GM19397 (cell line): ENCODE results near the gene LRRC37A2.
"Not testable (repeated sequence)": the region's sequence is repeated elsewhere in the genome, so short reads cannot be mapped to it uniquely, and the experiment has no call there.

Experiments used
- ATAC-seq: cut with Tn5 transposase; IDR thresholded peaks from one replicate; pipeline ENCODE4 v1.9.1; 2021; ENCODE audit warnings: mild to moderate bottlenecking, moderate library complexity; ENCODE audit not compliant: unreplicated experiment

LRRC37A2 gene

DNA sequence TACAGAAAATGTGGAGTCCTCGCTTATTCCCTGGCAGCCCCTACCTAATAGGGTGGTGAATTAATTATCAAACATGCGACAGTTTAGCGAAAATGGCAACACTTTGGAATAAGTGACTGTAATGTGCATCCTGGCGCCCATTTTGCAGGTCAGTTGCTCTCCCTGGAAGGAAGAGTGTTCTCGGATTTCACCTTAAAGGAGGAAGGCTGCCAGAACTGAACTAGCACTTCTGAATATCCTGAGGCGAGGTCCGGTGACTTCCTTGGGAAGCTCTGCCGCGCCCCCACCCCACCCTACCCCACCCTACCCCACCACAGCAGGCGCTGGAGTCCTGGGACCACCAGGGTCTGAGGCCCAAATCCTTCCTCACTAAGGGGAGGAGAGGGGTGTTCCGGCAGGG, at the start of gene LRRC37A2:
TSS of gene LRRC37A2 (plus strand) at position 301 of the 400 bp plus-strand sequence. CDS start 245 bp downstream, outside the sequence.
- not testable (repeated sequence) for ATAC-seq

DNA sequence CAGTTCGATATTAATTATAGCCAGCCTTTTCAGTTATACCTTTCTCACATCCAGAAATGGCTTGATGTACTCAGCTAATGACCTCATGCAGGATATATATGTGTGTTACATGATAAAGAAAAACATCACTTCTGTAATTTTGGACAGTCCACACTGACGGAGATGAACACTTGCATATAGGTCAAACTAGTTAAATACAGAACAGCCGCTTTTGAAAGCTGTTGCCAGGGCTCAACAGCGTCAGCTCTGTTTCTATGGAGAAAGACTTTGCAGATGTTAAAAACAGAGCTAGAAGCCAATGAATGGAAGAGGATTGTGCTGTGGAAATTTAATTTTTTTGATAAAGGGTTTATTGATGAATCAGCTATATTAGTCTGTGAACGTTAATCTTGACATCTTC, 44.6 kb upstream of the LRRC37A2 start:
- not testable (repeated sequence) for ATAC-seq

DNA sequence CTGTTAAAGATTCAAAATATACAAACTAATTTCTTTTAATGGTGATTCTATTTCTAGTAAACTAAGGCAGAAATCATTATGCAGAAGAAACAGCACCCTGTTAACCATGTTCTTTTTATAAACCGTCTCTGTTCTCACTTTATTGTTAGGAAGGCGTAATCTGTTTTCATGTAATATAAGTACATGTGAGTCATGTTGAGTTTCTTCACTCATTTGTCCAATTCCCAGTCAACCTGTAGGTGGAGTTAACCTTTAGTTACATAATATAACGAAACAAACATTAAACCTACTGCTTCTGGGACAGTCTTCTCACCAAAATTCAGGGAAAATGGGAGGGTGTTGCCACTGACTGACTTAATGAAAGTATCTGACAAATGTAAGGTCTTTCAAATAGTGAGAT, 37.8 kb upstream of the LRRC37A2 start:
- not testable (repeated sequence) for ATAC-seq

DNA sequence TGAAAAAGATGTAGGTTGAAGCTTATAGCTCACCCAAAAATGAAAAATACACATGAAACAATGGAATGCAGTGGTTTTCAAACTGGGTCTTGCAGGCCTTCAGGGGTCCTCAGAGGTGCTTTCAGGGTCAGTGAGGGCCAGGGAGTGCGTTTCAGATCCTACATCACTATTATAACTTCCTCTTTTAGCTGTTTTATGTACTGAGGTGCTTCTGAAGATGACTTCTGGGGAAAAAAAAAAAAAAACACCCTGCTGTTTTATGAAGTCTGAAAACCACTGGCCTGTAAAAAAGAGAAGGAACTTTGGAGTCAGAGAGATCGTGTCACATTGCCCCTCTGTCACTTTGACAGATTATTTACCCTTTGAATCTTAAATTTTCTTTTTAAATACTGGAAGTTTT, 36.7 kb upstream of the LRRC37A2 start:
- ATAC-seq: not testable (repeated sequence)

DNA sequence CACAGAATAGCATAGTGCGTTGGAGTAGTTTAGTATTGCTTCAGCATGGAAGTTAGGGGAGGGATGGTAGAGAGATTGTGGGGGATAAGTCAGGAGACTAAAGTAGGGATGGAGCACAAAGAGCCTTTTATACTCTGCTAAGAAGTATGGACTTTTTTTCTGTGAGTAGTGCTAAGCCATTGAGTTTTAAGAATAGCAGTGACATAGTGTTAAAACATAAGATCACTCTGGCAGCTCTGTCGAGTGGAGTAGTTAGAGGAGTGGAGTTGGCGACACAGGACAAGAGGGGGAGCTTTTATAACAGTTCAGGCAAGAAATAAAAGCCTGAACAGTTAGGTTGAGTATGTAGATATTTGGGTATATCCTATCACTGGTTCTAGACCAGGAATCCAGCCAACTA, 33.4 kb upstream of the LRRC37A2 start:
- ATAC-seq: not testable (repeated sequence)

DNA sequence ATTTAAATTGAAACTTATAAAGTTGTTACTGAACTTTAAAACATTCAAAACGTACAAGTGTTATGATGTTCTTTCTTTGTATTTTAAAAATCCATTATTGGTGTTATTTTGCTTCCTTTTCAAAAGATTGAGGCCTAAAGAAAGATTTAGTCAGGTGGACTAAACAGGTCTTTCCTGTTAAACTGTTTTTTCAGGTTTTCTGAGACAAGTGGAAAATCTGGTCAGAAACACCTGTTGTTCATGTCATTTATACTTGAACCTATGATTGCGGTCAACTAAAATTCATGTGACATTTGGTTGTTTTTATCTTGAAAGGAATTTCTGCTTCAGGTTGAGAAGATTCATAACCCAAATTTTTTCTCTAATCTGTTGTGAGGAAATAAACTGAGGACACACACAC, 31.0 kb upstream of the LRRC37A2 start:
- ATAC-seq: not testable (repeated sequence)

DNA sequence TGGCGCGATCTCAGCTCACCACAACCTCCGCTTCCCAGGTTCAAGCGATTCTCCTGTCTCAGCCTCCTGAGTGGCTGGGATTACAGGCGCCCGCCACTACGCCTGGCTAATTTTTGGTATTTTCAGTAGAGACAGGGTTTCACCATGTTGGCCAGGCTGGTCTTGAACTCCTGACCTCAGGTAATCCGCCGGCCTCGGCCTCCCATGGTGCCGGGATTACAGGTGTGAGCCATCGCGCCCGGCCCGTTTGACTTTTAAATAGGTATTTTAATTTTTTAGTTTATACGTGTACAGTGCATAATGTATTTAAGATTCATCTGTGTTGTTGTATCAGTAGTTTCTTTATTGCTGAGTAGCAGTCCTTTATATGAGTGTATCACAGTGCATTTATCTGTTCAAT, 20.2 kb upstream of the LRRC37A2 start:
- ATAC-seq: not testable (repeated sequence)

DNA sequence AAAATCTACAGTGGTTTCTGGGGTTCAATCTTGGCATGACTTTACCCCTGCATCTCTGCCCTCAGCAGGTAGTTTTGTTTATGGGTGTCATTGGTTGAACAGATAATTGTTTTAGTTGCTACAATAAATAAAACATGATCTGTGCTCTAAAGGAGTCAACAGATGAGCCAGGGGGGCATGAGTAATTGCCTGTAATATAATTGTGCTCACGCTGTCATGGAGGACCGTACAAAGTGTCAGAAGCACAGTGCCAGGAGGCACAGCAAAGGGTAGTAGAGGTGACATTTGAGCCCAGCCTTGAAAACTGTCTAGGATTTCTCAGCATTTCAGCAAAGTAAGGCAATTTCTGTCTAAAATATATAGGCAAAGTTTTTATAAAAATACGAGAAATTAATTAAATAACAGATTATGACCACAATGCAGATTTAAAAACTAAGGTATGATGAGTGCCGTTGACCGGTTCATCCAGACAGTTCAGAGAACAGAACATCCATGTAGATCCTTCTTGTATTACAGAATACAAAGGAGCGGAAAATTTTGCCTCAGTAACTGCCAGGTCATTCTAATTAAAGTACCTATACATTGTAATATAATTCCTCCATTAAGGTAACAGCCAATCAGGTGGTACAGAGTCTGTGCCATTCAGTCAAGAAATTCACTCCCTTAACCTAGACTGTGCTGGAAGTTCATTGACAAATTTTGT, 12.7 kb upstream of the LRRC37A2 start:
- ATAC-seq: not testable (repeated sequence)

DNA sequence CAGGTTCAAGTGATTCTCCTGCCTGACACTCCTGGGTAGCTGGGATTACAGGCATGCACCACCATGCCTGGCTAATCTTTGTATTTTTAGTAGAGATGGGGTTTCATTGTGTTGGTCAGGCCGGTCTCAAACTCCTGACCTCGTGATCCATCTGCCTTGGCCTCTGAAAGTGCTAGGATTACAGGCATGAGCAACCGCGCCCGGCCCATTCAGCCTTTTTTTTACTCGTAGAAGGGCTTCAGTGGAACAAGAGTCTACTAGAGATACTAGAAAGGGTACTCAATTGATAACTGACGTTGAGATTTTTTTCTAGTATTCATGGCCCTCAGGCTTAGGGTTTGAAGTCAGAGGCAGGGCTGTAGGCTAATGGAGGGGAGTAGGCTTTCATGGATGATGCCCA, 6.4 kb upstream of the LRRC37A2 start:
- ATAC-seq: not testable (repeated sequence)

DNA sequence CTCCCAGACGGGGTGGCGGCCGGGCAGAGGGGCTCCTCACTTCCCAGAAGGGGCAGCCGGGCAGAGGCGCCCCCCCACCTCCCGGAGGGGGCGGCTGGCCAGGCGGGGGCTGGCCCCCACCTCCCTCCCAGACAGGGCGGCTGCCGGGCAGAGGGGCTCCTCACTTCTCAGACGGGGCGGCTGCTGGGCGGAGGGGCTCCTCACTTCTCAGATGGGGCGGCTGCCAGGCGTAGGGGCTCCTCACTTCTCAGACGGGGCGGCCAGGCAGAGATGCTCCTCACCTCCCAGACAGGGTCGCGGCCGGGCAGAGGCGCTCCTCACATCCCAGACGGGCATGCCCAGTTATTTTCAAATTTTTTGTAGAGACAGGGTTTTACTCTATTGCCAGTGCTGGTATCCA, 22.4 kb downstream of the LRRC37A2 start:
- ATAC-seq: not testable (repeated sequence)

DNA sequence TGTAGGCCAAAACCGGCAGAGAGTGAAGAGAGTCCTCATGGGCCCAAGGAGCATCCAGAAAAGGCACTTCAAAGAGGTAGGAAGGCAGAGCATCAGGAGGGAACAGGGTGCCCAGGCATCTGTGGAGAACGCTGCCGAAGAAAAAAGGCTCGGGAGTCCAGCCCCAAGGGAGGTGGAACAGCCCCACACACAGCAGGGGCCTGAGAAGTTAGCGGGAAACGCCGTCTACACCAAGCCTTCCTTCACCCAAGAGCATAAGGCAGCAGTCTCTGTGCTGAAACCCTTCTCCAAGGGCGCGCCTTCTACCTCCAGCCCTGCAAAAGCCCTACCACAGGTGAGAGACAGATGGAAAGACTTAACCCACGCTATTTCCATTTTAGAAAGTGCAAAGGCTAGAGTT, 36.3 kb downstream of the LRRC37A2 start:
- ATAC-seq: not testable (repeated sequence)

DNA sequence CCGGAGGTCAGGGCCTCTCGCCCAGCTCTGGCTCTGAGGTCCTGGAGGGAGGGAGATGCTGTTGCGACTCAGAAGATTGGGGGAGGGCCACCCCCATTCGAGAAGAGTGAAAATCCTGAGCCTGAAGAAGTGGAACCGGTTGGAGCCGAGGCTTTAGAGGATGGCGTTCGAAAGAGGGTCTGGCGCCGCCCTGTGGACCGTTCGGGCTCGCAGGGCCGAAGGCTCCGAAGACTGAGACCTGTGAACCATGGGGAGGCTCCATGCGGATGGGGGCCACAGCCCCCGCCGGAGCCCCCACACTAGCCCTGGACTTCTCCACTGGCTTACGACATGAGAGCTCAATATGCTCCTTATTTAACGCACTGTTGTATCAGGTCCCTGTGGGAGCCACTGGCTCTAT, 46.9 kb downstream of the LRRC37A2 start:
- not testable (repeated sequence) for ATAC-seq

DNA sequence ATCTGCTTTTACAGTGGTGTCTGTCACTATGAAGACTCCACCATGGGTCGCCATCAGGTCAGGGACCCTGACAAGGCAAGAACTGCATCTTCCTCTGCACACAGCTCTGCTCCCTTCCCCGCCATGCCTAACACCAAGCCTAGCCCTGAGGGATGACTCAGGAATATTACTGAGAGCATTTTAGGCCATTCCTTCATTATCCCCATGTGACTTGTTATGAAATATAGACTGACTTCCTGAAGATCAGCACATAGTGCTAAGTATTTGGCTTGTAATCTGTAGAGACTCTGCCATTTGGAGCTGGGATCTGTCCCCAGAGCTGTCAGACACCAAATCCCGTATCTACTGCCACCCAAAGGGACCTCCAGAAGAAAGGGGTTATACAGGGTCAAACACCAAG, 47.8 kb downstream of the LRRC37A2 start:
- not testable (repeated sequence) for ATAC-seq

DNA sequence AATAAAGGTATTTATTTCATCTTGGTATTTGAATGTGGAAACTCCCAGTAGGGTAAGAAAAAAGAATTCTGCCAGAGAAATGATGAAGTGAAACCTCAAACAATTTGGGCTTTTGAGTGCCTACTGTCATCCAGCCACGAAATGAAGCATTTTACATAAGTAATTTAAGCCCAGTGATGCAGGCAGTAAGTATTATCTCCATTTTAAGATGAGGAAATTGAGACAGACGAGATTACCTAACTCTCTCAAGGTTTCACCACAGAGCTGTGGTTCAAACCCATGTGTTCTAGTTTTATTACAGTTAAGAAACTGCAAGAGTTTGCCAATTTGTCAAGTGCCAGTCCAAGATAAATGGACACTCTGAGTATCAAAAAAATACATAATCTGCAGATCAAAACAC, 54.0 kb downstream of the LRRC37A2 start:
- ATAC-seq: not testable (repeated sequence)

DNA sequence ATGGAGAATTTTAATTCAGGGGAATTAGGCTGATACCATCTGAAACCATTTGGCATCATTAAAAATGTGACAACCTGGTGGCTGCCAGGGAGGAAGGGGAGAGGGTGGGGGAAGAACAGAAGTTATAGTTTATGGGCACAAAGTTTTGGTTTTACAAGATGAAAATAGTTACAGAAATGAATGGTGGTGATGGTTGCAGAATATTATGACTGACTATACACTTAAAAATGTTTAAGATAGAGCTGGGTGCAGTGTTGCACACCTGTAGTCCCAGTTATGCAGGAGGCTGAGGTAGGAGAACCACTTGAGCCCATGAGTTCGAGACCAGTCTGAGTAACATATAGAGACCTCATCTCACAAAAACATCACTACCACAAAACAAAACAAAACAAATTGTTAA, 54.7 kb downstream of the LRRC37A2 start:
- ATAC-seq: not testable (repeated sequence)

DNA sequence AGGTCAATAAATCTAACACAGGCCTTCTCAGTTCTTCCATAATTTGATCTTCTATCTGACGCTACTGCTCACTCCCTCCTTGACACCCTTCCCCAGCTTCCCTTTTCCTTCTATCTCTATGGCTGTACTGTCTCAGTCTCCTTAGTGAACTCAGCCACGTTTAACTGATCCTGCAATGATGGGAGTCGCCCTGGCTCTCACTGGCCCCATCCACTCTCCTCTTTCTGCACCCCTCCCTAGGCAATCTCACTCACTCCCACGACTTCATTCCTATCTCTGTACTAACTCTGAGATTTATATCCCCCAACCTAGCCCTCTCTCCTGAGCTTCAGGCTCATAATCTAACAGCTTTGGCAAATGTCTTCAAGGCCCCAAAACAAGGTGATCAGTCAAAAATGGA, 59.5 kb downstream of the LRRC37A2 start:
- not testable (repeated sequence) for ATAC-seq

DNA sequence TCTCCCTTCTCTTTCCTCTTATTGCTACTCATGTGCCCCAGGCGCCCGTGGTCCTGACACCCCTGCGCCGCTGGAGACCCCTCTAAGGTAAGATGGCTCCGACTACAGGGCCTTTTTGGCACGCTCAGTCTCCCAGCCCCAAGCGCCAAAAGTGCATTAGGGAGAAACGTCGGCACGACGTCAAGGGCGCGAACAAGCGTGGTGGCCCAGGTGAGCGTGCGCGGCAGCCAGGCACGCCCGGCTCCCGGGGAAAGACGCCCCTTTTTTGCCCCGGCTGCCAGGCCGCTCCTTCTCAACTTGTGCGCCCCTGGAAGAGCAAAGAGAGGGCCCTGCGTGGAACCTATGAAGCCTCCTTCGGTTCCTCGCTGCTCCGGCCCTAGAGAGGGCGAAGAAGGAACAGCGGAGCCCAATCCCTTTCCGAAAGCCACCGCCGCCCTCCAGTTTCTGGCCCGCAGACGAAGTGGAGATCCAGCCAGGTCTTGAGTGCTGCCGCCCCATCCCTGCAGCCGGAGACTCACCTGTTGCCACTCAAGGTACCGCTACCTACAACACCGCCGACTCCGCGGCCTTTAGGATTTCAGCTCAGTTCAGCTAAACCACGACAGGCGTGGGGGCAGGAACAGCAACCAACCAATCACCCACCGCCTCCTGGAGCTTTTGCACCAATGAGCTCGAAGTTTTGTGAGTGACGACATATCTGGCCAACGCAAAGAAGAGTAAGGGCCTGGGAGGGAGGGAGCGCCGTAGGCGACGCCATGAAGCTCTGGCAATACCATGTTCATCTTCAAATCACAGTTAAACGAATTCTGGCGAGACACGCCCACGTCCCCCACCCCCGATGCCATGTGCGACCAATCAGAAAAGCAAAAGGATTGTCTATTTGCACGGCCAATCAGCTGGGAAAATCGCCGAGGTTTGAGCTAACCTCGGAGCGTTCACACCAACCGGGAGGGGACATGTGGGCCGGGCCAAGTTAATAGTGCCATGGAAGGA, 67.1 kb downstream of the LRRC37A2 start, which contains the start of gene ARL17A:
TSS of gene ARL17A (minus strand) at position 609 of the 993 bp plus-strand sequence. CDS start 3,369 bp downstream, outside the sequence.
- peak; percentile 88 for ATAC-seq

DNA sequence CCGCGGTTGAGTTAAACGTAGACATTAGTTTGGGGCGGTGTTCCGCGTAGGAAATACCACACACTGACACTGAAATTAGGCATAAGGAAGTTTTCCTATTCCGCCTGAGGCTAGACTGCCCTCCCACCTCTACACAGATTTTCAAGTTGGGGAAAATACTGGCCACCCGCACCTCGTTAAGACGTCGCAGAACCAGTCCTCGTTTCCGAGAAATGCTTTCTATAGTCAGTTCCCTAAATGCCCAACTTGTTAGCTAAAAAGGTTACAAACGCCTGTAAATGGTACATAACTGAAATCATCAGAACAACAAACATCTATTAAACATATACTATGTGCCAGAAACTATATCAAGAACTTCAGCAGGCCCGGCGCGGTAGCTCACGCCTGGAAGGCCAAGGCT, 67.8 kb downstream of the LRRC37A2 start:
- ATAC-seq: not testable (repeated sequence)

DNA sequence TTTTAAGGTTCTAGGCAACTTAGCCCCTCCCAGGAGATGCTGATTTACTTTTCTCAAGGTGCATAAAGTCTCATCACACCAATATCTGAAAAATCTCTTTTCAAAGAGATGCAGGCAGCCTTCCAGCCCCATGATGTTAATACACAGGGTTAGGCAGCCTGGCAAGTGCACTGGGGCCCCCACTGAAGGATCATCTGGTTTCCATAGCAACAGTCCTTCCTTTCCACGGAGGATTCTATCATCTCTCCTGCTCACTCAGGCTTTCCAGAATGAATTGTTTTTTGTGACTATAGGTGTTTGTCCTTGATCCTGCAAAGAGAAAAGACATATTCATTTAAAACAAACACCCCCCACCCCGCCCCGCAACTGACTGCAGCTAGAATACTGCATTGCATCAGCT, 73.2 kb downstream of the LRRC37A2 start:
- not testable (repeated sequence) for ATAC-seq

DNA sequence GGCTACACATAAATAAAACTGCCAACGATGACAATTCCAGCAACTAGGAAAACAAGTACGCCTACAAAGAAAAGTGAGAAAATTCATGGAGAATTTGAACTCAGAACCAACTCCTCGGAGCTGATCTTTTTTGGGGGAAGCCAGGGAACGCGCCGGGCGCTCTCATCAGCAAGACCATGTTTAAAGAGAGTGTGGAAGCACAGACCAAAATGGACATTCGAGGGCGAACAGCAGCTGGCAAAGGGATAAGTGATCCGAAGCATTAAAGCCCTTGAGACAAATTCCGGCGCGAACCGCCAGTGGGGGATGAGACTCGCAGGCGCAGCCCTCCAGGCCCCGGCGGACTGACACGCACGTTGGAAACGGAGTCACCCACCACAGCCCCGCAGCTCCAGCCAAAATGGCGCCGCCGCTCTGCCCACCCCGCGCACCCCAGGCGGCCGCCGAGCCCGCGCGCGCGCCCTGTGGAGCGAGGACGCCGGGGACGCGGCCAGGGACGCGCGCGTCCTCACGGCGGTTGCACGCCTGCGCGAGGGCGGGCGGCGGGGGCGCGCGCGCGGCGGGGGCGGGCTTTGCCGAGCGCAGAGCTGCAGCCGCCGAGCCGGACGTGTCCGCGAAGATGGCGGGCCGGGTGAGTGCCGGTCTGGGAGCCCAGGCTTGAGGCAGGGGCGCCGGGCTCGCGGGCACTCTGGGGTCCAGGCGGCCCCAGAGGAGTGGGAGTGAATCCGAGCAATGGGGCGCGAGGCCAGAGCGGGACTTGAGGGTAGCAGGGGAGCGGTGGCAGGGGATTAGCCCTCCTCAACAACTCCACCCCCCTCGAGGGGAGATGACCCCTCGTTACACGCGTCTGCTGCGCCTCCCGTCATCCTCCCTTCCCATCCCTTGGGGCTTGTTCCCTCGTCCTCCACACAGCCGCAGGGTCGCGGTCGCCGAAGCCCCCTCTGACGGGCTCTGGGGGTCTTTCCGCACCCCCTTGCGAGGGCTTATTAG, 78.2 kb downstream of the LRRC37A2 start, which contains the start of gene NSF:
TSS of gene NSF (plus strand) at position 513 of the 990 bp plus-strand sequence. CDS start at position 620, 107 bp downstream.
- peak; percentile 82 for ATAC-seq
